Measurements from ENCODE around the gene ADAM10. TPM values are rescaled to one million over a fixed set of nuclear protein-coding genes. Genes with fewer than 3 reads are reported as not detected.

ADAM10 gene
- total and polyA plus RNA-seq, 7 donors, result 7.9 to 37.9 (median 33.1) TPM

- intact Hi-C loops (cut with DNase I), result loop anchor here in 1 of 2 donors (5.0 to 10.0 kb wide), 2 partner anchors 213 to 321 kb away; no protein-coding TSS in a partner anchor
- no peak for ATAC-seq
- peaks cover 35% of the 10 kb centered on the region for H3K4me1 ChIP-seq
- DNase-seq, result no peak
- H3K36me3 ChIP-seq (ENCODE audit: insufficient read depth in 1 of 2, low read depth in 1 of 2), result no peaks in the 10 kb centered on the region
- 92 to 96% (median 93%) methylated on average over 18 of the region's 18 CpGs for WGBS, 3 donors
- H3K9me3 ChIP-seq, result no peaks in the 10 kb centered on the region
- TF ChIP-seq CTCF (IDR thresholded peaks at IDR 0.05), result no peak
- H3K27me3 ChIP-seq (ENCODE audit: insufficient read depth in 3 of 3, low read length in 2 of 3), result no peaks in the 10 kb centered on the region
- H3K4me3 ChIP-seq, result no peak overlapping the region
- no peak overlapping the region for H3K27ac ChIP-seq
Observed at GRCh38 chr15:58545307-58546065, 204.0 kb downstream of the ADAM10 start.

- Histone ChIP-seq H3K27me3 (ENCODE audit: insufficient read depth in 3 of 3, low read length in 2 of 3) (no peaks in the 10 kb centered on the region), H3K36me3 (ENCODE audit: insufficient read depth in 1 of 2, low read depth in 1 of 2) (no peaks in the 10 kb centered on the region), H3K27ac (no peak overlapping the region), H3K9me3 (no peaks in the 10 kb centered on the region), H3K4me3 (no peak overlapping the region), H3K4me1 (peaks cover 32% of the 10 kb centered on the region)
- ATAC-seq (no peak), DNase-seq (no peak)
- intact Hi-C loops (cut with DNase I), result loop anchor here in 1 of 2 donors (5.0 to 10.0 kb wide), 2 partner anchors 212 to 320 kb away; no protein-coding TSS in a partner anchor
- TF ChIP-seq CTCF (IDR thresholded peaks at IDR 0.05), result no peak
- WGBS, 3 donors, result 91 to 93% (median 93%) methylated on average over 5 of the region's 5 CpGs
Observed at GRCh38 chr15:58544756-58545155, 204.8 kb downstream of the ADAM10 start.

DNA sequence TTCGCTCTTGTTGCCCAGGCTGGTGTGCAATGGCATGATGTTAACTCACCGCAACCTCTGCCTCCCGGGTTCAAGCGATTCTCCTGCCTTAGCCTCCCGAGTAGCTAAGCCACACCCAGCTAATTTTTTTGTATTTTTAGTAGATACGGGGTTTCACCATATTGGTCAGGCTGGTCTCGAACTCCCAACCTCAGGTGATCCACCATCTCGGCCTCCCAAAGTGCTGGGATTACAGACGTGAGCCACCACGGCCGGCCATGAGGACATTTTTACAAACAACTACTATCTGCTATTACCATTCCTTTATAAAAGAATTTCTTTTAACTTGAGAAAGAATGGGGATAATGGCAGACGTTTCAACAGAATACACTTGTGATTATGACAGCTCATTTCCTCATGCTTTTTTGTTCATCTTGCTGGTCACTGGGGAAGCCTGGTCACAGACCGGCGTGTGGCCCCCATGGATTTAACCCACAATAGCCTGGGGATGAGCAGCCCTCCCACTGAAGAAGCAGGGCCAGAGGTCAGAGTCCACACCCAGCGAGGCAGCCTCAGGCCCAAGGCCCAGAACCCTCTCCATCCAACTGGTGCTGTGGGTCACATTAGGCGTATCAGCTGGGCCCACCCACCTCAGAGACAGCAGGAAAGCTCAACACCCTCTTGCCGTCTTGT lies 205.7 kb downstream of the ADAM10 start:
- H3K27ac ChIP-seq, result no peak overlapping the region
- WGBS, 3 donors, result 91 to 94% (median 93%) methylated on average over 17 of the region's 17 CpGs
- DNase-seq (no peak), ATAC-seq (no peak)
- peaks cover 22% of the 10 kb centered on the region for H3K4me1 ChIP-seq
- no peaks in the 10 kb centered on the region for H3K27me3 ChIP-seq (ENCODE audit: insufficient read depth in 3 of 3, low read length in 2 of 3)
- no peaks in the 10 kb centered on the region for H3K9me3 ChIP-seq
- H3K36me3 ChIP-seq (ENCODE audit: insufficient read depth in 1 of 2, low read depth in 1 of 2), result no peaks in the 10 kb centered on the region
- no peak for TF ChIP-seq CTCF (IDR thresholded peaks at IDR 0.05)
- intact Hi-C loops (cut with DNase I), result loop anchor here in 1 of 2 donors (10.0 kb wide), 1 partner anchor 319 kb away; no protein-coding TSS in a partner anchor
- H3K4me3 ChIP-seq, result no peak overlapping the region

DNA sequence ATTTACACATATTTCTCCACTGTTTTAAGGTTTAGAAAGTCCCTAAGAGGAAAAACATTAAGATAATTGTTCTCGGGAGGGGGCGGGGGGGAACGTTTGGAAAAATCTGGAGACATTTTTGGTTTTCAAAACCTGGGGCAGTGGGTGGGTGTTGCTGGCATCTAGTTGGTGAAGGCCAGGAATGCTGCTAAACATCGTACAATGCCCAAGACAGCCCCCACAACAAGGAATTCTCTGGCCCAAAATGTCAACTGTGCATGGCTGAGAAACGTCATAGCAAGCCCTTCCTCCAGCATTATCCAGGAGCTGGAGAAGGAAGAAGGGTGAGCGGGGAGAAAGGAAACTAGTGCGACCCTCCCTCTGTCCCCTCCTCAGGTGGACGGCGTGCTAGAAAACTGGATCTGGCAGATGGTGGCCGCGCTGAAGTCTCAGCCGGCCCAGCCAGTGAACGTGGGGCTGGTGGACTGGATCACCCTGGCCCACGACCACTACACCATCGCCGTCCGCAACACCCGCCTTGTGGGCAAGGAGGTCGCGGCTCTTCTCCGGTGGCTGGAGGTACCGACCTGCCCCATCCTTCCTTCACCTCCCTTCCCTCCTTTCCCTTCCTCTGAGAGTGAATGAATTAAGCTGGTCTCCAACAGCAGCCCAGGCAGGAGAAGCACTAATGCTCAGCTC lies 208.0 kb downstream of the ADAM10 start:
- Histone ChIP-seq H3K4me1 (peaks cover 8% of the 10 kb centered on the region), H3K27ac (no peak overlapping the region), H3K27me3 (ENCODE audit: insufficient read depth in 3 of 3, low read length in 2 of 3) (no peaks in the 10 kb centered on the region), H3K4me3 (no peak overlapping the region), H3K36me3 (ENCODE audit: insufficient read depth in 1 of 2, low read depth in 1 of 2) (no peaks in the 10 kb centered on the region), H3K9me3 (no peaks in the 10 kb centered on the region)
- no peak for DNase-seq
- ATAC-seq, result no peak
- TF ChIP-seq CTCF (IDR thresholded peaks at IDR 0.05), result no peak
- intact Hi-C loops (cut with DNase I), result loop anchor here in 1 of 2 donors (10.0 kb wide), 1 partner anchor 317 kb away; no protein-coding TSS in a partner anchor
- 88 to 92% (median 89%) methylated on average over 22 of the region's 22 CpGs for WGBS, 3 donors
